OCI-M2 (cell line): ENCODE results near the gene FLT1.

ENCODE experiments used
- DNase-seq: peaks from one replicate; lab custom pipeline; 2025; ENCODE audit not compliant: unreplicated experiment; lab: John Stamatoyannopoulos, UW

FLT1 gene

GRCh38 chr13:28258417-28258816 lies 236.5 kb downstream of the FLT1 start:
- DNase-seq = no peak

- DNase-seq = no peak
These were observed 237.6 kb downstream of the FLT1 start for GRCh38 chr13:28257305-28257704.

- no peak for DNase-seq
These were observed 242.4 kb downstream of the FLT1 start for GRCh38 chr13:28252547-28252946.

- no peak for DNase-seq
These were observed 243.5 kb downstream of the FLT1 start for GRCh38 chr13:28251466-28251865.

- no peak for DNase-seq
These were observed 244.4 kb downstream of the FLT1 start for GRCh38 chr13:28250542-28250941.
